ENCODE data around the gene GRIP1.

The GRIP1 gene

GRCh38 chr12:66430106-66430505, 248.8 kb downstream of the GRIP1 start:
- no peak for DNase-seq

GRCh38 chr12:66428870-66429269, 250.0 kb downstream of the GRIP1 start:
- DNase-seq, result no peak

- no peak for DNase-seq
Observed at GRCh38 chr12:66428261-66428660, 250.6 kb downstream of the GRIP1 start.

DNA sequence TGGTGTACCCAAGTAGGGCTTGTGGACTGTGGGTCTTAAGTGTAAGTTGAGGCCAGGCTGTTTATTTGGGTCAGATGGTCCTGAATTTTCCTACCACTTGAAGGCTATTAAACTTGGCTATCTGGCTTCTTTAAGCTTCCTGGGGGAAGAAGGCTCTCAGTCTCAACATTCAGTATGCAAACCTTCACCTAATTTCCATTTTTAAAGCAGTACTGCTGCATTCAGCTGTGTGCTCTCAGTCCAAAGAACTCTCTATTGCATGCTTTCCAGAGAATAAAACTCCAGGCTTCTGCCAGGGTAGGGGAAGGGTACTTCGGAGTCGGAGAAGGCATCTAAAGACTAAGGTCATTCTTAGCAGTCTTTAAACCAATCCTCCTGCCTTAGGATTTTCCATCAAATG, 252.2 kb downstream of the GRIP1 start:
- DNase-seq, result no peak

DNA sequence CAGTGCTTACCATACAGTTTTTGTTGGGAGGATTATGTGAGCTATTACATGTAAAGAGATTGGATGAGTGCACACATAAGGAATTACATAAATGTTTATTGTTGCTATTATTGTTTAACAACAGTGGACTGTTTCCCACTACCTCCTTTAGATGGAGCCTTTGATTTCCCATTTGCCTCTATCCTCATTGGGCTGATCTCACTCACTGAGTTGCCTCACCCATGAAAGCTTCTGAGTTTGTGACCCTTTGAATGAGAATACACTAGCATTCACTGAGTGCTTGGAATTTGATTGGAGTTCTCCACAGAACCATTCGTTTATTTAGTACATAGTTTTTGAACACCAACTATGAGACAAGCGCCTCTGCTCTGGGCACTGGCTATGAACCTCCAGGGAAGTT, 255.6 kb downstream of the GRIP1 start:
- DNase-seq, result no peak

DNA sequence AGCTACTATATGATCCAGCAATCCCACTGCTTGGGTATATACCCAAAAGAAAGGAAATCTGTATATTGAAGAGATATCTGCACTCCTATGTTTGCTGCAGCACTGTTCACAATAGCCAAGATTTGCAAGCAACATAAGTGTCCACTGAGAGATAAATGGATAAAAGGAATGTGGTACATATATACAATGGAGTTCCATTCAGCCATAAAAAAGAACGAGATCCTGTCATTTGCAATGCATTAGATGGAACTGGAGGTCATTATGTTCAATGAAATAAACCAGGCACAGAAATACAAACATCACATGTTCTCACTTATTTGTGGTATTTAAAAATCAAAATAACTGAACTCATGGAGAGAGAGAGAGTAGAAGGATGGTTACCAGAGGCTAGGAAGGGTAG, 260.0 kb downstream of the GRIP1 start:
- no peak for DNase-seq

DNA sequence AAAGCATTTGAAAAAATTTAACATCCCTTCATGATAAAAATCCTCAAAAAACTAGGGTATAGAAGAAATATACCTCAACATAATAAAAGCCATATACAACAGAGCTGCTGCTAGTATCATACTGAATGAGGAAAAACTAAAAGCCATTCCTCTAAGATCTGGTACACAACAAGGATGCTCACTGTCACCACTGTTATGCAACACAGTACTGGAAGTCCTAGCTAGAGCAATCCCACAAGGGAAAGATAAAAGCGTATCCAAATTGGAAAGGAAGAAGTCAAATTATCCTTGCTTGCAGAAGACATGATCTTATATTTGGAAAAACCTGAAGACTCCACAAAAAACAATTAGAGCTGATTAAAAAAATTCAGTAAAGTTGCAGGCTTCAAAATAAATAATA, 261.7 kb downstream of the GRIP1 start:
- DNase-seq, result no peak

- DNase-seq, result peak; percentile 76 to 82
Observed at GRCh38 chr12:66409195-66409871, 269.5 kb downstream of the GRIP1 start.

- no peak for DNase-seq
Observed at GRCh38 chr12:66405395-66405794, 273.5 kb downstream of the GRIP1 start.

DNA sequence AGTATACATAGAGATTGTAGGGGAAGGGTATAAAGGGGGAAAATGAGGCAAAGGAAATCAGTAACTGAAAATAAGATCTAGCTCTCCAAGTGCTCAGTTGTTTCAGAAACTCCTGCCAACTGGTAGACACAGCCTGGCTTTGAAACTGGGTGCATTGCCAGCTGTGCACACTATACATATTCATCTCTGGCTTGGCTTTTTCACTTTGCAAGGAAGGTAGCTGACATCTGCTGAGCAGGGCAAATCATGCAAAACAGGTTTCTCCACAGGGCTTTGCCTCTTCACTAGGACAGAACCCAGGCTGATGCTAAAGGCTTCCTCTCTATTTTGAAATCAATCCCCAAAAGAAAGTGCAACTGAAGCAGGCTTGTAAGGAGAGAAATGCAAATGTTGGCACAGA, 275.1 kb downstream of the GRIP1 start:
- no peak for DNase-seq

DNA sequence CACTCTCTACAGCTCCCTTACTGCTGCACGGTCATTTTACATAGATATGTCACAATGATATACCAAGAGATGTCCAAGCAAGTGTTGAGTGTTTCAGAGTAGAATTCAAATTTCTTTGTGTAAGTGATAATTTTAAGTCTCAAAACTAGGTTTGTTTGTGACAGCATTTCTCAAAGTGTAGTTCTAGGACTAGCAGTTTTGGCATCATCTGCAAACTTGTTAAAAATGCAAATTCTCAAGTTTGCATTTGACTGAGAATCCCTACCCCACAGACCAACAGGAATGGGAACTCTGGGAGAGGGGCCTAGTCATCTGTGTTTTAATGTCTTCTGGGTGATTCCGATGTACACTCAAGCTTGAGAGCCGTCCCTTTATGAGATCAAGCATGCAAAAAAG, 279.0 kb downstream of the GRIP1 start:
- no peak for DNase-seq

DNA sequence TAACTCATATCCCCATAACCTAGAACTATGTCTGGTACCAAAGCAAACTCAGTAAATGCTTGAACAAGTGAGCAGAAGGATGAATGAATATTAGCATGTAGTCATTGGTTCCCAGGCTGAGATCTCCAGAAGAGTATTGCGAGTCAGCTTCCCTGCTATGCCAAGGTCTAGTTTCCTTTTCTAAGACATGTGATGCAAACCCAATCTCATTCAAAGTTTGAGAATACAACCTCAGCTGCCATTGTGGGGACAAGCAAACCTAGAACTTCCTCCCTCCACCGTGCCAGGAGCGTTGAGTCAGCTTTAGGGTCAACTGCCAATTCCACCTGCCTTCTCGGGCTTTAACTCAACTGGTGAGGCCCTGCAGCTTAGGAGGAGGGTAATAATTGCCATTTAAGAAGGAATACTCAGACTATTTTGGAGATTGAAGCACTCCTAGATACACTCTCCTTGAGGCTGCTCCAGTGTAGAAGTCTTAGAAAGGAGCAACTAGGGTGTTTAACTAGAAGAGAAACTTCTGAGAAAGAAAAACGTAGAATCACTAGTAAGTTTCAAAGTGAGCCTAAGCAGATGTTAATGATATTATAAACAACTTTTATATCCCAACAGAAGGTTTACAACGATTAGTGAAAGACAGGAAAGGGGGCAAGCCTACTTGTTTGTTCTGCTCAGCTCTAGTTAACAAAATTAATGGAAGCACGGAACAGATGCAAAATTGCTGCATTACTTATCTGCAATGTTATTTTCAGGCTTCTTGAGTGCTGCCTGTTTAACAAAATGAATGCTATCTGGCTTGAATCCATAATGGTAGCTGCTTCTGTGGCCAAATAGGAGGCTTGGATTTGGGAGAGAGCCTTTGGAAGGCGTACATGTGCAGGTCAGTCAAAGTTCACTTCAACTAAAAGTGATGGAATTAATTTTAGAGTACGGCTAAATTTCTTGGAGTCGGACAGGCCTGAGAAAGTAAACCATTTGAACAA, 279.7 kb downstream of the GRIP1 start:
- DNase-seq, result peak; percentile 47 to 72

GRCh38 chr12:66397574-66398290, 281.1 kb downstream of the GRIP1 start:
- DNase-seq, result no peak

- DNase-seq, result no peak
Observed at GRCh38 chr12:66393890-66394289, 285.0 kb downstream of the GRIP1 start.

DNA sequence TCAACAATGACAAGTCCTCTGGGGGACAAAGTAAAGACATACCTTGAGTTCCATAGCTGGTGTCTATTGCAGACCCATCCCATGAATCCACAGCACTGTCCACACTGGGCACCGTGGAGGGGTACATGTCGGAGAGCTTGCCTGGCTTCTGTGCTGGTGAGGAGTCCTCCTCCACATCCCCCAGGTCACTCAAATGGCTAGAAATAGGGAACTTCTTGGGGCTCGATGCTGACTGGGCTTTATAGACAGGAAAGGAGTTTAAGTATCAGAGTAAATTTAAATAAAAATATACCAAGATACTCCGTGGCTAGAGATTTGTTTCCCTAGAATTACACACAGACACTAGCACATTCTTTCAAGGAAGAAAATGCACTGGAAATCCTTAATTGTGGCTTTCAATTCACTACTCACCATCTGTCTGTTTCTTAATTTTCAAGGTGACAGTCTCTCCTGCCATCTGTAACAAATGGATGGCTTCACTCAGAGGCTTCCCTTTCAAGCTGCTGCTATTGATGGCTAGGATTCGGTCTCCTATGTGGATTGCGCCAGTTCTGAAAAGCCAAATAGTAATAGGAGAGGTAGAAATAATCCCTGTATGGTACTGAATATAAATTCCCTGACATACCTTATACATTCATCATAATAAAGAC, 286.5 kb downstream of the GRIP1 start:
- peak; percentile 9 to 16 for DNase-seq

GRCh38 chr12:66388517-66388916, 290.4 kb downstream of the GRIP1 start:
- peak; percentile 26 to 45 for DNase-seq

DNA sequence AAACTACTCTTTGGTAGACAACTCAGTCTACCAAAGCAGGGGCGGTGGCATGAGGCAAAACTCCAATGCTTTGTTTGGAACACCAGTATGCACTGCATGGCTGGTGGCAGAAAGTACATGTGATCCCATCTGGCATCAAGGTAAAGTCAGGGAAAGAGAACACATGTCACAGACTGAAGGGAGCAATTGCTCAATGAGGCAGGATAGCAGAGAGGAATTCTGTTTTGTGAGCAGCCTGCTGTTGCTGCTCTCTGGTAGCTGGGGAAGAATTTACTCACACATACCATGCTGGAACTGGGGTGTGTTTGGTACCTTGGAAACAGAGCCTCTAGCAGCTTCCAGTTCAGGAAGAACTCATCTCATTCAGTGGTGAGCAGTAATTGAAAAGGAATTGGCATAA, 291.8 kb downstream of the GRIP1 start:
- DNase-seq, result no peak

GRCh38 chr12:66380769-66381535, 297.9 kb downstream of the GRIP1 start:
- peak in 1 of 2 experiments; percentile 18 for DNase-seq

GRCh38 chr12:66379616-66380015, 299.3 kb downstream of the GRIP1 start:
- DNase-seq, result peak; percentile 21 to 59

- DNase-seq, result no peak
Observed at GRCh38 chr12:66375560-66375959, 303.3 kb downstream of the GRIP1 start.

DNA sequence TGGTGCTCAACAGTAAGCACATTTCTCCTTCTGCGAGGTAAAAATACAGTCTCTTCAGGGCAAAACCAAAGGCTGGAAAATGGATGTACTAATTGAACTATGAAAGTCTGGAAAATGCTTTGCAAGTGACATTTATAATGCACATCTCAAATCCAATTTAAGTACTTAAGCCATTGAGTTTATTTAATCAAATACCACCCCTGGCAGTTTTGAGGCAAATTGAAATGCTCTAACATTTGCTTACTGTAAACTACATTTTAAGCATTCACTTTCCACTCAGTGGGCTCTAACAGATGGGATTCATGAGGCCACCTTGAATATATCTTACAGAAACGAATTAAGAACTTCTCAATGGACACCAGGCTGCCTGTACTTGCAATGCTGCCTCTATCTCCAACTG, 306.9 kb downstream of the GRIP1 start:
- no peak for DNase-seq

GRCh38 chr12:66367015-66367667, 311.7 kb downstream of the GRIP1 start:
- no peak for DNase-seq
